Measurements from ENCODE around the gene POLR1B. TPM values are rescaled to one million over a fixed set of nuclear protein-coding genes. Genes with fewer than 3 reads are reported as not detected.
"Not testable (repeated sequence)": the region's sequence is repeated elsewhere in the genome, so short reads cannot be mapped to it uniquely, and the experiment has no call there.

POLR1B gene
- total RNA-seq, 2 donors from 2014 or later, result 12.5 to 30.8 TPM

- no peak for TF ChIP-seq CTCF (IDR thresholded peaks at IDR 0.05)
- H3K27ac ChIP-seq, result no peak overlapping the region
Observed at GRCh38 chr2:112520234-112520783, 22.0 kb upstream of the POLR1B start.

GRCh38 chr2:112523291-112523777, 18.9 kb upstream of the POLR1B start:
- no peak for TF ChIP-seq CTCF (IDR thresholded peaks at IDR 0.05)
- DNase-seq (ENCODE audit: low spot score), result no peak
- Histone ChIP-seq H3K27me3 (replicated peaks; ENCODE audit: insufficient read depth) (no peaks in the 10 kb centered on the region), H3K9me3 (no peaks in the 10 kb centered on the region), H3K36me3 (peaks cover 17% of the 10 kb centered on the region), H3K4me1 (ENCODE audit: control insufficient read depth in 1 of 2, low read depth in 2 of 2) (no peaks in the 10 kb centered on the region), H3K27ac (no peak overlapping the region), H3K4me3 (no peak overlapping the region)
- ATAC-seq (ENCODE audit: insufficient number of reproducible peaks, low FRiP score, low read depth), result no peak

More at GRCh38 chr2:112520234-112520783, 22.0 kb upstream of the POLR1B start:
- Histone ChIP-seq H3K36me3 (peaks cover 16% of the 10 kb centered on the region), H3K4me3 (no peak overlapping the region), H3K9me3 (no peaks in the 10 kb centered on the region), H3K27me3 (replicated peaks; ENCODE audit: insufficient read depth) (no peaks in the 10 kb centered on the region), H3K4me1 (ENCODE audit: control insufficient read depth in 1 of 2, low read depth in 2 of 2) (no peaks in the 10 kb centered on the region)
- DNase-seq (ENCODE audit: low spot score) (no peak), ATAC-seq (ENCODE audit: insufficient number of reproducible peaks, low FRiP score, low read depth) (no peak)

- peaks cover 26% of the 10 kb centered on the region for H3K36me3 ChIP-seq
- not testable (repeated sequence) for ATAC-seq (ENCODE audit: insufficient number of reproducible peaks, low FRiP score, low read depth); H3K4me3 ChIP-seq; H3K9me3 ChIP-seq; H3K4me1 ChIP-seq (ENCODE audit: control insufficient read depth in 1 of 2, low read depth in 2 of 2); H3K27ac ChIP-seq; DNase-seq (ENCODE audit: low spot score); H3K27me3 ChIP-seq (replicated peaks; ENCODE audit: insufficient read depth)
Observed at GRCh38 chr2:112524276-112524675, 18.0 kb upstream of the POLR1B start.

GRCh38 chr2:112528541-112528940, 13.7 kb upstream of the POLR1B start:
- Histone ChIP-seq H3K36me3 (peaks cover 11% of the 10 kb centered on the region), H3K27me3 (replicated peaks; ENCODE audit: insufficient read depth) (no peaks in the 10 kb centered on the region), H3K4me1 (ENCODE audit: control insufficient read depth in 1 of 2, low read depth in 2 of 2) (no peaks in the 10 kb centered on the region), H3K4me3 (no peak overlapping the region), H3K27ac (no peak overlapping the region), H3K9me3 (no peaks in the 10 kb centered on the region)
- no peak for TF ChIP-seq CTCF (IDR thresholded peaks at IDR 0.05)
- no peak for DNase-seq (ENCODE audit: low spot score)
- ATAC-seq (ENCODE audit: insufficient number of reproducible peaks, low FRiP score, low read depth), result no peak

GRCh38 chr2:112529757-112530156, 12.5 kb upstream of the POLR1B start:
- Histone ChIP-seq H3K36me3 (peaks cover 11% of the 10 kb centered on the region), H3K9me3 (no peaks in the 10 kb centered on the region), H3K27ac (no peak overlapping the region), H3K27me3 (replicated peaks; ENCODE audit: insufficient read depth) (no peaks in the 10 kb centered on the region), H3K4me3 (no peak overlapping the region), H3K4me1 (ENCODE audit: control insufficient read depth in 1 of 2, low read depth in 2 of 2) (no peaks in the 10 kb centered on the region)
- ATAC-seq (ENCODE audit: insufficient number of reproducible peaks, low FRiP score, low read depth) (no peak), DNase-seq (ENCODE audit: low spot score) (no peak)
- no peak for TF ChIP-seq CTCF (IDR thresholded peaks at IDR 0.05)

GRCh38 chr2:112530728-112531127, 11.5 kb upstream of the POLR1B start:
- H3K27ac ChIP-seq, result no peak overlapping the region
- no peaks in the 10 kb centered on the region for H3K4me1 ChIP-seq (ENCODE audit: control insufficient read depth in 1 of 2, low read depth in 2 of 2)
- DNase-seq (ENCODE audit: low spot score) (no peak), ATAC-seq (ENCODE audit: insufficient number of reproducible peaks, low FRiP score, low read depth) (no peak)
- no peak for TF ChIP-seq CTCF (IDR thresholded peaks at IDR 0.05)
- H3K4me3 ChIP-seq, result no peak overlapping the region
- H3K36me3 ChIP-seq, result peaks cover 11% of the 10 kb centered on the region
- H3K27me3 ChIP-seq (replicated peaks; ENCODE audit: insufficient read depth), result no peaks in the 10 kb centered on the region
- no peaks in the 10 kb centered on the region for H3K9me3 ChIP-seq

All from thoracic aorta (tissue), 2 donors.